ENCODE data around the gene ARID5B. TPM values are rescaled to one million over a fixed set of nuclear protein-coding genes. Genes with fewer than 3 reads are reported as not detected.
A peak's percentile ranks its signal among the peaks of the same experiment; 100 is the strongest.

ARID5B gene
- total RNA-seq, 1 donor from 2014 or later, result 22.8 TPM

DNA sequence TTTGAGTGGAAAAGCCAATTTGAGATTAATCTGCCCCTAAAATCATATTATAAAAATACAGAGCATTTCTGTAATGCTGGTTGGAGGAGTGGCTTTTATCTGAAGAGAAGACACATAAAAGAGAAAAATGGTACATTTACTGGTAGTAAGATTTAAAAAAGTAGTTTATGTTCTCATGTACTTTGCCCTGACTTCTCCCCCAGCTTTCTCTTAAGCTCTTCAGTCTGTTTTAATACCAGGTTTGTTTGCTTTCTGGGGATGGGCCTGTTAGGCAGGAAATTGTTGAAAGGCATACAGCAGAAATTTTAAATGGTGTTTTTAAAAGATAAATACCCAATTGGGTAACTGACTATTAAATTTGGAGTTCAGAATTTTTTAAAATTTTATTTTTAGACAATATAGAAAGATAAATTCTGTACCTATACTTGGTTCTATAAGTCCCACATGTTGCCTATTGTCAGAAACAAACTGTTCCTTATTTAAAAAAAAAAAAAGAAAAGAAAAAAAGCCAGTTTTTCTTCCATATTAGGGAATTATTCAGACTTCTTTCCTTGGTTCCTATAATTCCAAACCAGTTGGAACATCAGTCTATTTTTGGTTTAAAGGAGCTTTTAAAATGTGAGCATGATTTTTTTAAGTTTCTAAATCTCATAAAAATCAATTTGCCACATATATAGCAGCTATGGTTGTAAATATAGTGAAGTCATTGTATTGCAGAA, 136.6 kb downstream of the ARID5B start:
- no peak overlapping the region for H3K4me3 ChIP-seq (ENCODE audit: low read depth, low read length)
- no peak for TF ChIP-seq CTCF (conservative IDR thresholded peaks at IDR 0.05; ENCODE audit: low read depth, low read length)
- DNase-seq (ENCODE audit: low read depth), result no peak

DNA sequence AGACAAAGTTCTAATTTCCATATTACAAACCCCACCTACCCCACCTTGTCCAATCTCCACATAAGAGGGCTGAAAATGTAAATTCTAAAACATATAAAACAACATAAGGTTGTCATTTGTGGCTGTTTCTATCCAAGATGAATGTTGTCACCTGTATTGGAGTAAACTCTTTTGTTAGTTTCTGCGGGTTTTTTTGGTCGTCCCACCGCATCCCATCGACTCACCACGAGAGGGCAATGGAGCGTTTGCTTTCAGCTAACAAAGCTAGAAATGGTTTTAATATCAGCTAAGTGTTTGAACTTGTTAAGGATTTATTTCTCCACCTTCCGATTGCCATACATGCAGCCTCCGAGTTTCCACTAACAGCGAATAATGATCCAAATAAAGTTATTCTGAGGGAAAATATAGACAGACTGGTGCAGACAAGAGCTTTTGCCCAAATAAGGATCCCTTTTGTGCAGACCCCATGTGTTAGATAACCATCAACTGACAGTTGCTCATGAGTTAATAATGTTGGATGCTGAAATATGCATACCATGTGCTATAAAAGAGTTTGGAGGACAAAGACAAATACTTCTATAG, 137.2 kb downstream of the ARID5B start:
- no peak for DNase-seq (ENCODE audit: low read depth)
- H3K4me3 ChIP-seq (ENCODE audit: low read depth, low read length), result no peak overlapping the region
- TF ChIP-seq CTCF (conservative IDR thresholded peaks at IDR 0.05; ENCODE audit: low read depth, low read length), result peak; percentile 90

GRCh38 chr10:62039954-62040353, 138.5 kb downstream of the ARID5B start:
- no peak overlapping the region for H3K4me3 ChIP-seq (ENCODE audit: low read depth, low read length)
- no peak for TF ChIP-seq CTCF (conservative IDR thresholded peaks at IDR 0.05; ENCODE audit: low read depth, low read length)
- DNase-seq (ENCODE audit: low read depth), result no peak

- no peak for DNase-seq (ENCODE audit: low read depth)
- TF ChIP-seq CTCF (conservative IDR thresholded peaks at IDR 0.05; ENCODE audit: low read depth, low read length), result no peak
- H3K4me3 ChIP-seq (ENCODE audit: low read depth, low read length), result no peak overlapping the region
Measured at GRCh38 chr10:62040881-62041280, 139.4 kb downstream of the ARID5B start.

DNA sequence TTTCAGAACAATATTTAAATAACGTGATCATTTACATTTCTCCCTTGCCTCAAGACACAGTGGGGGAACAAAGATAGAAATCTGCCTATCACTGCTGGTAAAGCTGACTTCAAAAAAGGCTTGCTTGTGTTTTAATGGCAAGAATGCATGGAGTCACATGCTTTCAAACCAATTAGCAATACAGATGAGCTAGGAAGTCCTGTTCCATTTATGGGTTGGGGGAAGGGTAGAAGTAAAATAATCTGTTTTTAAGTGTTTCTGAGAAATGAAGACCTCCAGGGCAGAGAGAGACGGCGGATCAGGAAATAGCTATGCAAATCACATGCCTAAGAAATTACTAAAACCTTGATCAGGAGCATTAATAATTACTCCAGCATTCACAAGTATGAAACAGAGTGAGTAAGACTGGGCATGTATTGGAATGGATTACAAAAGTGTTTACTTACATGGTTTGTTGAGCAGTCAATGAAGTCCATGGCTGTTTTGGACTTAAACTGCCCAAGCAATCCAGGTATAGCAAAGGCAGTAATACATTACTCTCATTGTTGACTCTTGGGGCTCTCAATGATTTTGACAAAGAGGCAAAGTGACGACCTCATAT, 142.0 kb downstream of the ARID5B start:
- peak; percentile 99 for DNase-seq (ENCODE audit: low read depth)
- TF ChIP-seq CTCF (conservative IDR thresholded peaks at IDR 0.05; ENCODE audit: low read depth, low read length), result no peak
- no peak overlapping the region for H3K4me3 ChIP-seq (ENCODE audit: low read depth, low read length)

GRCh38 chr10:62044566-62044965, 143.1 kb downstream of the ARID5B start:
- TF ChIP-seq CTCF (conservative IDR thresholded peaks at IDR 0.05; ENCODE audit: low read depth, low read length), result no peak
- no peak for DNase-seq (ENCODE audit: low read depth)
- no peak overlapping the region for H3K4me3 ChIP-seq (ENCODE audit: low read depth, low read length)
